Activated CD8-positive, alpha-beta T cell treated with anti-CD3 and anti-CD28 coated beads for 36 hours (primary cell): Measurements from ENCODE around the gene LLGL1. TPM values are rescaled to one million over a fixed set of nuclear protein-coding genes. Genes with fewer than 3 reads are reported as not detected.
A peak's percentile ranks its signal among the peaks of the same experiment; 100 is the strongest.

ENCODE experiments used
- ATAC-seq: fragments of 200-7000 bp; cut with Tn5 transposase; one replicate; pipeline ENCODE4 v1.10.0; 2021; ENCODE audit warnings: mild to moderate bottlenecking, moderate library complexity
- CTCF ChIA-PET: fragments of 350-600 bp; sonication (Branson Sonifier 250); formaldehyde crosslinking; loops from one replicate; lab custom pipeline; 2021; ENCODE audit warnings: antibody characterized with exemption; lab: Charles Lee
- POLR2A ChIA-PET: fragments of 350-600 bp; sonication (Branson Sonifier 250); formaldehyde crosslinking; loops from one replicate; lab custom pipeline; 2021; ENCODE audit warnings: antibody characterized with exemption; lab: Charles Lee
- DNase-seq: peaks from one replicate; pipeline ENCODE4 v3.0.0-alpha.2; 2020
- H3K27ac Mint-ChIP-seq: one replicate; pipeline ENCODE4 v1.8.0; 2021; ENCODE audit warnings: mild to moderate bottlenecking, mixed read lengths
- H3K27me3 Mint-ChIP-seq: one replicate; pipeline ENCODE4 v1.8.0; 2021; ENCODE audit warnings: mixed read lengths
- H3K36me3 Mint-ChIP-seq: one replicate; pipeline ENCODE4 v1.8.0; 2021; ENCODE audit warnings: low read depth, mixed read lengths
- H3K4me1 Mint-ChIP-seq: one replicate; pipeline ENCODE4 v1.8.0; 2021; ENCODE audit warnings: low read depth, mixed read lengths
- H3K4me3 Mint-ChIP-seq: one replicate; pipeline ENCODE4 v1.8.0; 2021; ENCODE audit warnings: mild to moderate bottlenecking, moderate library complexity, mixed read lengths
- H3K9me3 Mint-ChIP-seq: one replicate; pipeline ENCODE4 v1.8.0; 2021; ENCODE audit warnings: mixed read lengths
- CTCF ChIP-seq: fragments of 200-600 bp; IDR thresholded peaks from one replicate; pipeline ENCODE4 v1.8.0; 2022; ENCODE audit warnings: antibody characterized with exemption, mild to moderate bottlenecking
- intact Hi-C: fragments of 100-400 bp; cut with micrococcal nuclease; formaldehyde crosslinking; loops from one replicate; pipeline ENCODE4 v1.10.0; 2022
- total RNA-seq, 2 experiments: library from RNA; stranded (reverse); gene quantifications; one replicate each; pipeline ENCODE4 v1.2.3, GENCODE V29; 2021

The LLGL1 gene
- total RNA-seq, 2 experiments from 2014 or later = 15.1 to 17.6 TPM

DNA sequence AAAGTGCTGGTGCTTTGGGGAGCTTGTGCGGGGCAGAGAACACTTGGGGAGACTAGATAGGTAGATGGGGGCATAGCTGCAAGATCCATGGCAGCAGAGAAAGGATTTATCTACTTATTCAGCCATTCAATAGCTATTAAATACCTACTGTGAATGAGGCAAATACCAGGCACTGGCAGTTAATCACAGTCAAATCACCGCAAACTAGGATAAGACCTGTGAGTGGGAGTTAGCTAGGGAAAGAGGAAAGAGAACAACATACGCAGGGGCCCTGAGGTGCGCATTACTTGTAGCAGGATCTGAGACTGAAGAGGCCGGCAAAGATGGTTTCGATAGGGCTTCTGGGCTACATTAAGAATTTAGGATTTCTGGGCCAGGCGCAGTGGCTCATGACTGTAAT is 45.6 kb upstream of the LLGL1 start:
- ChIA-PET POLR2A (interaction anchor here (1.3 to 2.6 kb wide), 2 partner anchors 14 to 81 kb away, joined by 5 to 8 read pairs; partner anchors contain the start of gene MIEF2), CTCF (interaction anchor here (1.2 to 7.5 kb wide), 3 partner anchors 9 to 37 kb away, joined by 3 to 69 read pairs (median 6); no protein-coding TSS in a partner anchor)
- H3K4me3 Mint-ChIP-seq = no peak overlapping the region
- DNase-seq (no peak), ATAC-seq (no peak)
- H3K4me1 Mint-ChIP-seq = peaks cover 26% of the 10 kb centered on the region
- intact Hi-C loops = no loop called here
- TF ChIP-seq CTCF = no peak
- H3K27me3 Mint-ChIP-seq = no peaks in the 10 kb centered on the region
- peak overlapping the region; percentile 30 for H3K27ac Mint-ChIP-seq
- no peaks in the 10 kb centered on the region for H3K9me3 Mint-ChIP-seq
- H3K36me3 Mint-ChIP-seq = peaks cover 5% of the 10 kb centered on the region

GRCh38 chr17:18181358-18181757 is 44.1 kb upstream of the LLGL1 start:
- no peaks in the 10 kb centered on the region for H3K27me3 Mint-ChIP-seq
- peak; percentile 14 for ATAC-seq
- no peaks in the 10 kb centered on the region for H3K9me3 Mint-ChIP-seq
- H3K36me3 Mint-ChIP-seq = peaks cover 21% of the 10 kb centered on the region
- H3K4me1 Mint-ChIP-seq = peaks cover 29% of the 10 kb centered on the region
- intact Hi-C loops = no loop called here
- DNase-seq = peak; percentile 86
- TF ChIP-seq CTCF = no peak
- POLR2A ChIA-PET = interaction anchor here (0.8 to 4.2 kb wide), 10 partner anchors 11 to 143 kb away, joined by 3 to 18 read pairs (median 4); partner anchors contain the start of genes LLGL1 and MIEF2
- CTCF ChIA-PET = interaction anchor here (0.6 to 7.5 kb wide), 3 partner anchors 38 to 81 kb away, joined by 3 to 69 read pairs (median 4); no protein-coding TSS in a partner anchor
- peak overlapping the region; percentile 98 for H3K27ac Mint-ChIP-seq
- peak overlapping the region; percentile 96 for H3K4me3 Mint-ChIP-seq

GRCh38 chr17:18182110-18182977 is 43.1 kb upstream of the LLGL1 start:
- peaks cover 37% of the 10 kb centered on the region for H3K4me1 Mint-ChIP-seq
- H3K36me3 Mint-ChIP-seq = peaks cover 31% of the 10 kb centered on the region
- peak overlapping the region; percentile 98 for H3K27ac Mint-ChIP-seq
- ATAC-seq (no peak), DNase-seq (peak; percentile 33)
- intact Hi-C loops = no loop called here
- ChIA-PET POLR2A (interaction anchor here (0.6 to 4.2 kb wide), 11 partner anchors 12 to 1742 kb away, joined by 3 to 18 read pairs (median 4); partner anchors contain the start of gene LLGL1), CTCF (interaction anchor here (0.6 to 7.5 kb wide), 9 partner anchors 10 to 102 kb away, joined by 3 to 69 read pairs (median 3); no protein-coding TSS in a partner anchor)
- no peaks in the 10 kb centered on the region for H3K27me3 Mint-ChIP-seq
- H3K9me3 Mint-ChIP-seq = no peaks in the 10 kb centered on the region
- TF ChIP-seq CTCF = no peak
- H3K4me3 Mint-ChIP-seq = peak overlapping the region; percentile 96

- peaks cover 43% of the 10 kb centered on the region for H3K4me1 Mint-ChIP-seq
These were observed 42.5 kb upstream of the LLGL1 start for GRCh38 chr17:18182978-18183333.

More at GRCh38 chr17:18182978-18183333, 42.5 kb upstream of the LLGL1 start:
- CTCF ChIA-PET = interaction anchor here (0.9 to 7.5 kb wide), 7 partner anchors 10 to 102 kb away, joined by 3 to 69 read pairs (median 3); no protein-coding TSS in a partner anchor
- Mint-ChIP-seq H3K9me3 (no peaks in the 10 kb centered on the region), H3K4me3 (peak overlapping the region; percentile 96), H3K36me3 (peaks cover 37% of the 10 kb centered on the region), H3K27ac (peak overlapping the region; percentile 98), H3K27me3 (no peaks in the 10 kb centered on the region)
- ATAC-seq (peak; percentile 27), DNase-seq (peak; percentile 89)
- POLR2A ChIA-PET = interaction anchor here (1.1 to 4.2 kb wide), 5 partner anchors 12 to 1743 kb away, joined by 3 to 18 read pairs (median 4); no protein-coding TSS in a partner anchor
- intact Hi-C loops = no loop called here
- no peak for TF ChIP-seq CTCF
